Karpas-422 (cell line): ENCODE measurements around the gene COPZ1. TPM values are rescaled to one million over a fixed set of nuclear protein-coding genes. Genes with fewer than 3 reads are reported as not detected.
"Not testable (repeated sequence)": the region's sequence is repeated elsewhere in the genome, so short reads cannot be mapped to it uniquely, and the experiment has no call there.

Experiments
- DNase-seq: peaks from one replicate; pipeline ENCODE4 v3.0.0-alpha.2; 2015
- H2AFZ ChIP-seq: fragments of 200-600 bp; sonication (generic); 2 replicates; pipeline ENCODE4 v1.6.1; 2014; ENCODE audit warnings: antibody characterized with exemption, low read length, mixed read lengths
- H3K27ac ChIP-seq: fragments of 200-600 bp; sonication (generic); 2 replicates; pipeline ENCODE4 v1.5.1; 2014; ENCODE audit warnings: mild to moderate bottlenecking, low read length, moderate library complexity
- H3K27me3 ChIP-seq: fragments of 200-600 bp; sonication (generic); 2 replicates; pipeline ENCODE4 v1.6.1; 2014; ENCODE audit warnings: low read length, mixed read lengths
- H3K36me3 ChIP-seq: fragments of 200-600 bp; sonication (generic); 2 replicates; pipeline ENCODE4 v1.6.1; 2014; ENCODE audit warnings: low read length, mixed read lengths; ENCODE audit not compliant: insufficient read depth
- H3K4me1 ChIP-seq: fragments of 200-600 bp; sonication (generic); 2 replicates; pipeline ENCODE4 v1.6.1; 2014; ENCODE audit warnings: mild to moderate bottlenecking, low read length, mixed read lengths
- H3K4me2 ChIP-seq: fragments of 200-600 bp; sonication (generic); 2 replicates; pipeline ENCODE4 v1.6.1; 2014; ENCODE audit warnings: low read length, low read depth, mild to moderate bottlenecking; ENCODE audit not compliant: poor library complexity, severe bottlenecking
- H3K4me3 ChIP-seq: fragments of 200-600 bp; sonication (generic); 2 replicates; pipeline ENCODE4 v1.5.1; 2014; ENCODE audit warnings: mild to moderate bottlenecking, antibody characterized with exemption, low read length, mixed read lengths
- H3K79me2 ChIP-seq: fragments of 200-600 bp; sonication (generic); 2 replicates; pipeline ENCODE4 v1.6.1; 2014; ENCODE audit warnings: mild to moderate bottlenecking, low read length, mixed read lengths
- H3K9ac ChIP-seq: fragments of 200-600 bp; sonication (generic); 2 replicates; pipeline ENCODE4 v1.6.0; 2014; ENCODE audit warnings: low read length
- H3K9me2 ChIP-seq: fragments of 200-600 bp; sonication (generic), shearing (Covaris generic); replicated peaks from 2 replicates; pipeline ENCODE4 v1.6.0; 2014; ENCODE audit warnings: mild to moderate bottlenecking, low read length, moderate library complexity; ENCODE audit not compliant: insufficient read depth
- H3K9me3 ChIP-seq: fragments of 300-700, 200-600 bp; sonication (generic); 2 replicates; pipeline ENCODE4 v1.6.1; 2014; ENCODE audit warnings: low read length, mixed read lengths
- H4K20me1 ChIP-seq: fragments of 200-600 bp; sonication (generic); 2 replicates; pipeline ENCODE4 v1.6.1; 2014; ENCODE audit warnings: mild to moderate bottlenecking, antibody characterized with exemption, low read length, low read depth; ENCODE audit not compliant: insufficient read depth
- total RNA-seq: library from RNA; depleted of rRNA; stranded (reverse); fragments of >200 nt; shearing (Covaris generic); gene quantifications from 2 replicates; pipeline ENCODE4 v1.2.3, GENCODE V29; 2014; ENCODE audit warnings: low replicate concordance

Gene COPZ1
- total RNA-seq, 1 experiment from 2014 or later = 164 TPM

GRCh38 chr12:54312309-54312708 lies 12.6 kb upstream of the COPZ1 start:
- H3K4me2 ChIP-seq, H3K27me3 ChIP-seq, H3K9ac ChIP-seq, DNase-seq, H3K4me3 ChIP-seq, H3K27ac ChIP-seq, H4K20me1 ChIP-seq, H3K36me3 ChIP-seq, H3K9me2 ChIP-seq, H3K79me2 ChIP-seq, H2AFZ ChIP-seq, H3K4me1 ChIP-seq, H3K9me3 ChIP-seq: not testable (repeated sequence)

DNA sequence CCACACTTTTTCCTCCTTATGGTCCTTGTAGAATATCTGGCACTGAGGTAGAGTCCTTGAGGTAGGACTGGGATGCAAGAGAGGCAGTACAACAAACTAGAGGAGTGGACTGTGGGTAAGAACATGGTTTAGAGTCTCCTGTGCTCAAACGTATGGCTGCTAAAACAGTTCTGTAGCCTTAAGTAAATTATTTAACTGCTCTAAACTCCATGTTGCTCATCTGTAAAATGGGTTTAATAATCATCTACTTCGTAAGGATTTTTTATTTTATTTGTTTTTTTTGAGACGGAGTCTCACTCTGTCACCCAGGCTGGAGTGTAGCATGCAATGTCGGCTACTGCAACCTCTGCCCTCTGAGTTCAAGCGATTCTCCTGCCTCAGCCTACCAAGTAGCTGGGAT lies 3.6 kb upstream of the COPZ1 start:
- Histone ChIP-seq H3K36me3 (no peaks in the 10 kb centered on the region), H3K4me3 (no peak overlapping the region)

GRCh38 chr12:54325442-54326109 lies 645 bp downstream of the COPZ1 start:
- H3K27me3 ChIP-seq, DNase-seq, H3K36me3 ChIP-seq, H3K9me2 ChIP-seq, H2AFZ ChIP-seq, H3K9me3 ChIP-seq, H4K20me1 ChIP-seq: not testable (repeated sequence)
- Histone ChIP-seq H3K79me2 (peaks cover 30% of the 10 kb centered on the region), H3K4me1 (peaks cover 13% of the 10 kb centered on the region), H3K4me3 (peak overlapping the region; percentile 84), H3K4me2 (peak overlapping the region; percentile 98), H3K27ac (0 out of 2 replicates have a peak overlapping the region, but pooled peaks have one; percentile 12), H3K9ac (peak overlapping the region; percentile 83)

More for the DNA sequence above, 3.6 kb upstream of the COPZ1 start:
- Histone ChIP-seq H3K9me3 (no peaks in the 10 kb centered on the region), H3K79me2 (peaks cover 10% of the 10 kb centered on the region), H3K27me3 (no peaks in the 10 kb centered on the region), H3K27ac (no peak overlapping the region), H4K20me1 (no peaks in the 10 kb centered on the region), H3K9ac (no peak overlapping the region), H3K9me2 (no peaks in the 10 kb centered on the region), H3K4me2 (no peak overlapping the region), H3K4me1 (peaks cover 9% of the 10 kb centered on the region), H2AFZ (no peak overlapping the region)
- DNase-seq = no peak

GRCh38 chr12:54328595-54329337 lies 3.8 kb downstream of the COPZ1 start:
- H3K4me1 ChIP-seq = peaks cover 13% of the 10 kb centered on the region

DNA sequence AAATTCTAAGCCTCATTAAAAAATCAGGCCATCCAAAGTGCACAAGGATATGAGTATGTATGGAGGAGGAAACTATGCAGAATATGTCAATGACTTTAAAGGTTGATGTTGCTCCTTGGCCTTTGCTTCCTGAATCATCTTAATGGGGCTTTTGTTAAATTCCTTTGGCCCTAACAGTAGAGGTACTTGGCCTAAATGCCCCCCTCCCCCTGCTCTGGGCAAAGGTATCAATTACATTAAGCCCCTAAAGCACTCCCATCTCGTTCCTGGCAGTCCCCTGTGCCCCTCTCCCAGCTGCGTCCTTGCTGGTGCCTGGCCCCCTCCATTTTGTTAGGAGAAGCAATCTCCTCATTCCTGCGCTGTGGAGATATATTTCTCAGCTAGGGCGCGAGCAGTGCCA lies 4.8 kb downstream of the COPZ1 start:
- Histone ChIP-seq H3K9ac (no peak overlapping the region), H3K4me2 (no peak overlapping the region), H3K36me3 (no peaks in the 10 kb centered on the region), H4K20me1 (no peaks in the 10 kb centered on the region), H3K9me2 (no peaks in the 10 kb centered on the region), H3K4me3 (no peak overlapping the region), H3K27ac (no peak overlapping the region), H2AFZ (no peak overlapping the region), H3K4me1 (peaks cover 8% of the 10 kb centered on the region), H3K79me2 (peaks cover 43% of the 10 kb centered on the region), H3K27me3 (no peaks in the 10 kb centered on the region), H3K9me3 (no peaks in the 10 kb centered on the region)
- DNase-seq = no peak

More at GRCh38 chr12:54328595-54329337, 3.8 kb downstream of the COPZ1 start:
- DNase-seq = no peak
- Histone ChIP-seq H3K9me3 (no peaks in the 10 kb centered on the region), H3K9ac (no peak overlapping the region), H3K4me2 (no peak overlapping the region), H3K36me3 (no peaks in the 10 kb centered on the region), H3K9me2 (no peaks in the 10 kb centered on the region), H3K79me2 (peaks cover 43% of the 10 kb centered on the region), H4K20me1 (no peaks in the 10 kb centered on the region), H3K27ac (no peak overlapping the region), H3K4me3 (no peak overlapping the region), H3K27me3 (no peaks in the 10 kb centered on the region), H2AFZ (no peak overlapping the region)

GRCh38 chr12:54330442-54330841 lies 5.5 kb downstream of the COPZ1 start:
- H3K9me2 ChIP-seq = no peaks in the 10 kb centered on the region
- H2AFZ ChIP-seq = no peak overlapping the region
- no peak overlapping the region for H3K4me2 ChIP-seq
- H3K4me3 ChIP-seq = no peak overlapping the region
- peaks cover 38% of the 10 kb centered on the region for H3K79me2 ChIP-seq
- no peaks in the 10 kb centered on the region for H3K9me3 ChIP-seq
- H4K20me1 ChIP-seq = no peaks in the 10 kb centered on the region
- H3K27me3 ChIP-seq = no peaks in the 10 kb centered on the region
- H3K27ac ChIP-seq = no peak overlapping the region
- H3K9ac ChIP-seq = no peak overlapping the region
- no peak for DNase-seq
- H3K4me1 ChIP-seq = peaks cover 8% of the 10 kb centered on the region
- H3K36me3 ChIP-seq = no peaks in the 10 kb centered on the region

GRCh38 chr12:54331461-54331860 lies 6.5 kb downstream of the COPZ1 start:
- no peaks in the 10 kb centered on the region for H4K20me1 ChIP-seq
- H3K27ac ChIP-seq = no peak overlapping the region
- H3K9ac ChIP-seq = no peak overlapping the region
- H3K79me2 ChIP-seq = peaks cover 32% of the 10 kb centered on the region
- H3K9me3 ChIP-seq = no peaks in the 10 kb centered on the region
- no peaks in the 10 kb centered on the region for H3K9me2 ChIP-seq
- H3K27me3 ChIP-seq = no peaks in the 10 kb centered on the region
- H3K36me3 ChIP-seq = no peaks in the 10 kb centered on the region
- DNase-seq = no peak
- H3K4me1 ChIP-seq = peaks cover 7% of the 10 kb centered on the region
- H3K4me2 ChIP-seq = no peak overlapping the region
- no peak overlapping the region for H2AFZ ChIP-seq
- H3K4me3 ChIP-seq = no peak overlapping the region

DNA sequence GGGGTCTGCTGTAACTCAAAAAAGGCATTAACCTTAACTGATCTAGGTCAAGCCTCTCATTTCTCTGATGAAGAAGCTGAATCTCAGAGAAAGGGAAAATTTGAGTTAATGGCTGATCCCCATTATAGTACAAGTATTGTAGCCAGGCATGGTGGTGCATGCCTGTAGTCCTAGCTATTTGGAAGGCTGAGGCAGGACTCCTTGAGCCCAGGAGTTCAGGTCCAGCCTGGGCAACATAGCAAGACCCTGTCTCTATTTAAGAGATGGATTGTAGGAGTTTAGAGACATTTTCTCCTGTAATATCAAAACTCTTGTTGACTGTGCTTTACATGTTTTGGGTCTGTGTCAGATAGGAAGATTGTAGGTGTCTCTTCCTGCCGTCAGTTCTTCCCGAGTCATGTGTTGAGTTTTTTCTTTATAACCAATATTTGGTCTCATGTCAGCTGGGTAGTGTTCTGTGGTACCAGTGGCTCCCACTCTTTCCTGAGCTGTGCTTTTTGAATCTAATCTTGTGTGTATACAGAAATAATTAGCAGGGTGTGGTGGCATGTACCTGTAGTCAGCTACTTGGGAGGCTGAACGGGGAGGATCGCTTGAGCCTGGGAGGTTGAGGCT lies 8.6 kb downstream of the COPZ1 start:
- no peak for DNase-seq
- no peak overlapping the region for H3K4me2 ChIP-seq
- no peak overlapping the region for H3K9ac ChIP-seq
- no peaks in the 10 kb centered on the region for H3K9me3 ChIP-seq
- peaks cover 4% of the 10 kb centered on the region for H3K4me1 ChIP-seq
- H3K79me2 ChIP-seq = peaks cover 33% of the 10 kb centered on the region
- H3K9me2 ChIP-seq = no peaks in the 10 kb centered on the region
- no peak overlapping the region for H2AFZ ChIP-seq
- H3K27ac ChIP-seq = no peak overlapping the region
- no peaks in the 10 kb centered on the region for H4K20me1 ChIP-seq
- H3K4me3 ChIP-seq = no peak overlapping the region
- no peaks in the 10 kb centered on the region for H3K27me3 ChIP-seq
- H3K36me3 ChIP-seq = no peaks in the 10 kb centered on the region
